Calu3 (cell line): Measurements from ENCODE around the gene CLDN5. TPM values are rescaled to one million over a fixed set of nuclear protein-coding genes. Genes with fewer than 3 reads are reported as not detected.

ENCODE experiments used
- BruUV-seq: library from RNA; stranded (reverse); fragments of 400-500 nt; replicated peaks from 2 replicates; lab custom pipeline; 2021; lab: Mats Ljungman, UMichigan
- CTCF ChIA-PET: fragments of 300-600 bp; sonication (Branson Sonifier 250); formaldehyde crosslinking; loops from one replicate; lab custom pipeline; 2022; ENCODE audit warnings: antibody characterized with exemption; lab: Charles Lee
- DNase-seq: peaks from one replicate; pipeline ENCODE4 v3.0.0; 2022
- H3K27ac Mint-ChIP-seq: one replicate; pipeline ENCODE4 v1.8.0; 2022; ENCODE audit warnings: mixed read lengths; ENCODE audit not compliant: unreplicated experiment
- H3K27me3 Mint-ChIP-seq: one replicate; pipeline ENCODE4 v1.8.0; 2022; ENCODE audit warnings: mixed read lengths; ENCODE audit not compliant: unreplicated experiment
- H3K36me3 Mint-ChIP-seq: one replicate; pipeline ENCODE4 v1.8.0; 2022; ENCODE audit warnings: mild to moderate bottlenecking, moderate library complexity, mixed read lengths; ENCODE audit not compliant: insufficient read depth, unreplicated experiment
- H3K4me1 Mint-ChIP-seq: one replicate; pipeline ENCODE4 v1.8.0; 2022; ENCODE audit warnings: mild to moderate bottlenecking, low read depth, mixed read lengths; ENCODE audit not compliant: unreplicated experiment
- H3K4me3 Mint-ChIP-seq: one replicate; pipeline ENCODE4 v1.8.0; 2022; ENCODE audit warnings: mild to moderate bottlenecking, low read depth, moderate library complexity, mixed read lengths; ENCODE audit not compliant: unreplicated experiment
- H3K9me3 Mint-ChIP-seq: one replicate; pipeline ENCODE4 v1.8.0; 2022; ENCODE audit warnings: low read depth, mixed read lengths; ENCODE audit not compliant: unreplicated experiment
- CTCF ChIP-seq: fragments of 200-600 bp; IDR thresholded peaks from one replicate; pipeline ENCODE4 v1.8.0; 2022; ENCODE audit warnings: antibody characterized with exemption; ENCODE audit not compliant: unreplicated experiment
- intact Hi-C: fragments of 100-400 bp; cut with micrococcal nuclease; formaldehyde crosslinking; loops from one replicate; pipeline ENCODE4 v1.10.0; 2022; ENCODE audit not compliant: unreplicated experiment
- total RNA-seq: library from RNA; stranded (reverse); gene quantifications from 2 replicates; pipeline ENCODE4 v1.2.3, GENCODE V29; 2022

The CLDN5 gene
- total RNA-seq, 1 experiment from 2014 or later: not detected

GRCh38 chr22:19499880-19500242 lies 24.3 kb downstream of the CLDN5 start:
- DNase-seq: no peak
- CTCF ChIA-PET: no interaction called here
- Mint-ChIP-seq H3K36me3 (no peaks in the 10 kb centered on the region), H3K4me3 (no peak overlapping the region), H3K27me3 (no peaks in the 10 kb centered on the region), H3K27ac (no peak overlapping the region), H3K9me3 (no peaks in the 10 kb centered on the region), H3K4me1 (no peaks in the 10 kb centered on the region)
- BruUV-seq: no TSS peak
- intact Hi-C loops: no loop called here
- no peak for TF ChIP-seq CTCF

GRCh38 chr22:19499236-19499879 lies 24.9 kb downstream of the CLDN5 start:
- H3K4me1 Mint-ChIP-seq: no peaks in the 10 kb centered on the region
- no peak for TF ChIP-seq CTCF
- no peaks in the 10 kb centered on the region for H3K36me3 Mint-ChIP-seq
- H3K9me3 Mint-ChIP-seq: no peaks in the 10 kb centered on the region
- no TSS peak for BruUV-seq
- intact Hi-C loops: no loop called here
- no peak overlapping the region for H3K4me3 Mint-ChIP-seq
- no peak overlapping the region for H3K27ac Mint-ChIP-seq
- no peaks in the 10 kb centered on the region for H3K27me3 Mint-ChIP-seq
- CTCF ChIA-PET: no interaction called here
- no peak for DNase-seq

- no TSS peak for BruUV-seq
- no peak for TF ChIP-seq CTCF
- intact Hi-C loops: no loop called here
- DNase-seq: no peak
- Mint-ChIP-seq H3K9me3 (no peaks in the 10 kb centered on the region), H3K27me3 (no peaks in the 10 kb centered on the region), H3K27ac (no peak overlapping the region), H3K4me3 (no peak overlapping the region), H3K36me3 (no peaks in the 10 kb centered on the region), H3K4me1 (no peaks in the 10 kb centered on the region)
- CTCF ChIA-PET: interaction anchor here (0.6 kb wide), 1 partner anchor 53 kb away, joined by 5 read pairs; no protein-coding TSS in a partner anchor
These were observed 25.4 kb downstream of the CLDN5 start for GRCh38 chr22:19498866-19499190.

GRCh38 chr22:19498154-19498865 lies 25.9 kb downstream of the CLDN5 start:
- BruUV-seq: no TSS peak
- CTCF ChIA-PET: interaction anchor here (0.6 kb wide), 1 partner anchor 53 kb away, joined by 5 read pairs; no protein-coding TSS in a partner anchor
- TF ChIP-seq CTCF: no peak
- Mint-ChIP-seq H3K27ac (no peak overlapping the region), H3K4me1 (no peaks in the 10 kb centered on the region), H3K27me3 (no peaks in the 10 kb centered on the region), H3K9me3 (no peaks in the 10 kb centered on the region), H3K4me3 (no peak overlapping the region), H3K36me3 (no peaks in the 10 kb centered on the region)
- DNase-seq: no peak
- intact Hi-C loops: no loop called here
